ENCODE measurements around the gene RANBP17.

The RANBP17 gene

GRCh38 chr5:170854566-170854965, 7.3 kb upstream of the RANBP17 start (continued):
- TF ChIP-seq PRDM2 (tag by site-specific recombination; IDR thresholded peaks at IDR 0.05; ENCODE audit: borderline replicate concordance) (no peak), ZNF660 (tag by site-specific recombination; IDR thresholded peaks at IDR 0.05) (no peak), ZNF248 (tag by site-specific recombination; IDR thresholded peaks at IDR 0.05) (no peak), SP3 (tag by site-specific recombination; IDR thresholded peaks at IDR 0.05) (no peak), ZNF555 (tag by site-specific recombination; conservative IDR thresholded peaks at IDR 0.05) (no peak), ZNF23 (tag by site-specific recombination; IDR thresholded peaks at IDR 0.05; ENCODE audit: borderline replicate concordance) (no peak), ZNF202 (tag by site-specific recombination; IDR thresholded peaks at IDR 0.05; ENCODE audit: borderline replicate concordance) (no peak)
- TF ChIP-seq, protein P1, sequence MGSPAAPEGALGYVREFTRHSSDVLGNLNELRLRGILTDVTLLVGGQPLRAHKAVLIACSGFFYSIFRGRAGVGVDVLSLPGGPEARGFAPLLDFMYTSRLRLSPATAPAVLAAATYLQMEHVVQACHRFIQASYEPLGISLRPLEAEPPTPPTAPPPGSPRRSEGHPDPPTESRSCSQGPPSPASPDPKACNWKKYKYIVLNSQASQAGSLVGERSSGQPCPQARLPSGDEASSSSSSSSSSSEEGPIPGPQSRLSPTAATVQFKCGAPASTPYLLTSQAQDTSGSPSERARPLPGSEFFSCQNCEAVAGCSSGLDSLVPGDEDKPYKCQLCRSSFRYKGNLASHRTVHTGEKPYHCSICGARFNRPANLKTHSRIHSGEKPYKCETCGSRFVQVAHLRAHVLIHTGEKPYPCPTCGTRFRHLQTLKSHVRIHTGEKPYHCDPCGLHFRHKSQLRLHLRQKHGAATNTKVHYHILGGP (tag by site-specific recombination; IDR thresholded peaks at IDR 0.05) = no peak

- no peaks in the 10 kb centered on the region; the same call in none of the 2 replicates for H3K9me3 ChIP-seq (ENCODE audit: control insufficient read depth, insufficient read depth, low read depth, low read length)
- H3K4me1 ChIP-seq (ENCODE audit: control insufficient read depth, insufficient read depth, low read length) = no peaks in the 10 kb centered on the region
- no peak for TF ChIP-seq ZNF23 (tag by site-specific recombination; IDR thresholded peaks at IDR 0.05; ENCODE audit: borderline replicate concordance)
- no peak for TF ChIP-seq ZNF311 (tag by site-specific recombination; IDR thresholded peaks at IDR 0.05; ENCODE audit: borderline replicate concordance)
- no peak for TF ChIP-seq ZNF501 (tag by site-specific recombination; IDR thresholded peaks at IDR 0.05)
- TF ChIP-seq ZNF837 (tag by site-specific recombination; IDR thresholded peaks at IDR 0.05) = no peak
- TF ChIP-seq ZNF621 (tag by site-specific recombination; IDR thresholded peaks at IDR 0.05) = no peak
- no peak overlapping the region for H3K4me3 ChIP-seq (ENCODE audit: low read depth, low read length)
- ChIA-PET CTCF (no interaction called here), POLR2A (no interaction called here)
- H3K27ac ChIP-seq (ENCODE audit: extremely low read depth, low read depth, low read length) = no peak overlapping the region
- no peaks in the 10 kb centered on the region for H3K36me3 ChIP-seq (ENCODE audit: control insufficient read depth in 2 of 2, insufficient read depth in 1 of 2, low read length in 2 of 2)
These were observed 4.8 kb upstream of the RANBP17 start for GRCh38 chr5:170857066-170857465.

GRCh38 chr5:170860415-170860814, 1.4 kb upstream of the RANBP17 start:
- POLR2A ChIA-PET = no interaction called here
- H3K36me3 ChIP-seq (ENCODE audit: control insufficient read depth in 2 of 2, insufficient read depth in 1 of 2, low read length in 2 of 2) = no peaks in the 10 kb centered on the region
- H3K4me3 ChIP-seq (ENCODE audit: low read depth, low read length) = no peak overlapping the region
- no peaks in the 10 kb centered on the region; the same call in 1 of the 2 replicates for H3K4me1 ChIP-seq (ENCODE audit: control insufficient read depth, insufficient read depth, low read length)
- CTCF ChIA-PET = no interaction called here
- no peaks in the 10 kb centered on the region; the same call in none of the 2 replicates for H3K9me3 ChIP-seq (ENCODE audit: control insufficient read depth, insufficient read depth, low read depth, low read length)
- no peak overlapping the region for H3K27ac ChIP-seq (ENCODE audit: extremely low read depth, low read depth, low read length)
- TF ChIP-seq MYNN (tag by site-specific recombination; IDR thresholded peaks at IDR 0.05; ENCODE audit: borderline replicate concordance) = no peak
- TF ChIP-seq GLI4 (tag by site-specific recombination; IDR thresholded peaks at IDR 0.05) = no peak
- no peak for TF ChIP-seq ZNF658 (tag by site-specific recombination; IDR thresholded peaks at IDR 0.05)
- no peak for TF ChIP-seq ZNF585B (tag by site-specific recombination; IDR thresholded peaks at IDR 0.05)
- TF ChIP-seq SCRT2 (tag by site-specific recombination; IDR thresholded peaks at IDR 0.05) = no peak
- TF ChIP-seq GLIS1 (tag by site-specific recombination; IDR thresholded peaks at IDR 0.05) = no peak
- TF ChIP-seq ZNF529 (tag by site-specific recombination; IDR thresholded peaks at IDR 0.05; ENCODE audit: insufficient replicate concordance) = no peak
- no peak for TF ChIP-seq ZNF544 (tag by site-specific recombination; IDR thresholded peaks at IDR 0.05)
- TF ChIP-seq ZNF114 (tag by site-specific recombination; IDR thresholded peaks at IDR 0.05) = no peak
- TF ChIP-seq, protein P2, sequence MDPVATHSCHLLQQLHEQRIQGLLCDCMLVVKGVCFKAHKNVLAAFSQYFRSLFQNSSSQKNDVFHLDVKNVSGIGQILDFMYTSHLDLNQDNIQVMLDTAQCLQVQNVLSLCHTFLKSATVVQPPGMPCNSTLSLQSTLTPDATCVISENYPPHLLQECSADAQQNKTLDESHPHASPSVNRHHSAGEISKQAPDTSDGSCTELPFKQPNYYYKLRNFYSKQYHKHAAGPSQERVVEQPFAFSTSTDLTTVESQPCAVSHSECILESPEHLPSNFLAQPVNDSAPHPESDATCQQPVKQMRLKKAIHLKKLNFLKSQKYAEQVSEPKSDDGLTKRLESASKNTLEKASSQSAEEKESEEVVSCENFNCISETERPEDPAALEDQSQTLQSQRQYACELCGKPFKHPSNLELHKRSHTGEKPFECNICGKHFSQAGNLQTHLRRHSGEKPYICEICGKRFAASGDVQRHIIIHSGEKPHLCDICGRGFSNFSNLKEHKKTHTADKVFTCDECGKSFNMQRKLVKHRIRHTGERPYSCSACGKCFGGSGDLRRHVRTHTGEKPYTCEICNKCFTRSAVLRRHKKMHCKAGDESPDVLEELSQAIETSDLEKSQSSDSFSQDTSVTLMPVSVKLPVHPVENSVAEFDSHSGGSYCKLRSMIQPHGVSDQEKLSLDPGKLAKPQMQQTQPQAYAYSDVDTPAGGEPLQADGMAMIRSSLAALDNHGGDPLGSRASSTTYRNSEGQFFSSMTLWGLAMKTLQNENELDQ (tag by site-specific recombination; IDR thresholded peaks at IDR 0.05; ENCODE audit: low read depth) = no peak
